ENCODE results near the gene TFF3. TPM values are rescaled to one million over a fixed set of nuclear protein-coding genes. Genes with fewer than 3 reads are reported as not detected.

Gene TFF3
- total RNA-seq, 4 donors from 2014 or later = 164 to 2,581 (median 367) TPM

GRCh38 chr21:42346441-42346840, 31.2 kb upstream of the TFF3 start:
- TF ChIP-seq CTCF (IDR thresholded peaks at IDR 0.05) (no peak), EP300 (IDR thresholded peaks at IDR 0.05; ENCODE audit: low read depth) (no peak), POLR2AphosphoS5 (IDR thresholded peaks at IDR 0.05) (no peak), POLR2A (IDR thresholded peaks at IDR 0.05) (no peak)
- Histone ChIP-seq H3K27ac (no peak overlapping the region), H3K36me3 (no peaks in the 10 kb centered on the region), H3K4me3 (no peak overlapping the region), H3K4me1 (no peaks in the 10 kb centered on the region), H3K9me3 (no peaks in the 10 kb centered on the region), H3K27me3 (no peaks in the 10 kb centered on the region)
- DNase-seq = no peak
- intact Hi-C loops (cut with DNase I; ENCODE audit: low total_unique reads) = no loop called here
- WGBS, 2 donors (ENCODE audit: low coverage in 1 of 2) = 88 to 97% methylated on average over 7 to 9 of the region's 9 CpGs
- in situ Hi-C loops (cut with MboI; ENCODE audit: low pct_ligation_motif_present in 1 of 4, low pct_unique_long_range_greater_than_20kb in 1 of 4, low sequenced_read_pairs in 3 of 4) = no loop called here

GRCh38 chr21:42344631-42345030, 29.4 kb upstream of the TFF3 start:
- Histone ChIP-seq H3K27me3 (no peaks in the 10 kb centered on the region), H3K4me1 (no peaks in the 10 kb centered on the region), H3K27ac (no peak overlapping the region), H3K36me3 (no peaks in the 10 kb centered on the region), H3K9me3 (no peaks in the 10 kb centered on the region), H3K4me3 (no peak overlapping the region)
- TF ChIP-seq CTCF (IDR thresholded peaks at IDR 0.05) (no peak), EP300 (IDR thresholded peaks at IDR 0.05; ENCODE audit: low read depth) (no peak), POLR2AphosphoS5 (IDR thresholded peaks at IDR 0.05) (no peak), POLR2A (IDR thresholded peaks at IDR 0.05) (no peak)
- in situ Hi-C loops (cut with MboI; ENCODE audit: low pct_ligation_motif_present in 1 of 4, low pct_unique_long_range_greater_than_20kb in 1 of 4, low sequenced_read_pairs in 3 of 4) (no loop called here), intact Hi-C loops (cut with DNase I; ENCODE audit: low total_unique reads) (no loop called here)
- 67 to 100% methylated on average over 1 to 4 of the region's 4 CpGs for WGBS, 2 donors (ENCODE audit: low coverage in 1 of 2)
- no peak for DNase-seq

DNA sequence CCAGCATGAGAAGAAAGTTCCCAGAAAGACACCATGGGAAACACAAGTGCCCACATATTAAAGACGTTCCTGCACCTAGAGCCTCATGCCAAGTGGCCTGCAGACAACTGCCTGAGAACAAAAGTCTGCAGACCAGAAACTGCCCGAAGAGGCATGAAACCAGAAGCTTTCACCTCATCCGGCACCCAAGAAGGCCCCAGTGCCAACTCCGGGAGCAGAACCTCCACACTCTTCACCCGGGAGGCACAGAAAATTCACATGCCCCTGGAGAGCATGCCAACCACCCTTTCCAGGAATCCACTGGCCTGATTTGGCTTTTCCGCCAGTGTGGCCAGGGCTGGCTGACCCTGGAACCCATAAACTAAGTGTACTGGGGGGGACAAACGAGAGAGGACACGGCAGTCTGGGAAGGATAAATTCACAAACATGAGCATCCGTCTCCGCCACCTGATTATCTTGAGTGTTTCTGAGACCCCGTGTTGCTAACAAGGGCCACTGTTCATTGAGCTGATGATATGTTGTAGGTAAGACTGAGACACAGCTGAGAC, 28.8 kb upstream of the TFF3 start:
- Histone ChIP-seq H3K27me3 (no peaks in the 10 kb centered on the region), H3K27ac (no peak overlapping the region), H3K4me1 (no peaks in the 10 kb centered on the region), H3K9me3 (no peaks in the 10 kb centered on the region), H3K4me3 (no peak overlapping the region), H3K36me3 (no peaks in the 10 kb centered on the region)
- in situ Hi-C loops (cut with MboI; ENCODE audit: low pct_ligation_motif_present in 1 of 4, low pct_unique_long_range_greater_than_20kb in 1 of 4, low sequenced_read_pairs in 3 of 4) = no loop called here
- 79 to 87% methylated on average over 3 to 11 of the region's 11 CpGs for WGBS, 2 donors (ENCODE audit: low coverage in 1 of 2)
- TF ChIP-seq EP300 (IDR thresholded peaks at IDR 0.05; ENCODE audit: low read depth) (no peak), CTCF (IDR thresholded peaks at IDR 0.05) (no peak), POLR2A (IDR thresholded peaks at IDR 0.05) (no peak), POLR2AphosphoS5 (IDR thresholded peaks at IDR 0.05) (no peak)
- intact Hi-C loops (cut with DNase I; ENCODE audit: low total_unique reads) = no loop called here
- DNase-seq = no peak

- WGBS, 2 donors (ENCODE audit: low coverage in 1 of 2) = 78 to 89% methylated on average over 3 to 6 of the region's 6 CpGs
- Histone ChIP-seq H3K4me1 (no peaks in the 10 kb centered on the region), H3K27me3 (no peaks in the 10 kb centered on the region), H3K36me3 (no peaks in the 10 kb centered on the region), H3K4me3 (no peak overlapping the region), H3K27ac (no peak overlapping the region), H3K9me3 (no peaks in the 10 kb centered on the region)
- TF ChIP-seq CTCF (IDR thresholded peaks at IDR 0.05) = no peak
- TF ChIP-seq POLR2AphosphoS5 (IDR thresholded peaks at IDR 0.05) = no peak
- TF ChIP-seq EP300 (IDR thresholded peaks at IDR 0.05; ENCODE audit: low read depth) = no peak
- TF ChIP-seq POLR2A (IDR thresholded peaks at IDR 0.05) = no peak
- no peak for DNase-seq
- in situ Hi-C loops (cut with MboI; ENCODE audit: low pct_ligation_motif_present in 1 of 4, low pct_unique_long_range_greater_than_20kb in 1 of 4, low sequenced_read_pairs in 3 of 4) (no loop called here), intact Hi-C loops (cut with DNase I; ENCODE audit: low total_unique reads) (no loop called here)
These were observed 28.3 kb upstream of the TFF3 start for GRCh38 chr21:42343556-42343955.

Measured in transverse colon (tissue), 4 donors.